ENCODE measurements around the gene PROM2. TPM values are rescaled to one million over a fixed set of nuclear protein-coding genes. Genes with fewer than 3 reads are reported as not detected.
A peak's percentile ranks its signal among the peaks of the same experiment; 100 is the strongest.

PROM2 gene
- total RNA-seq, 4 donors from 2014 or later: 59.7 to 184 (median 83.5) TPM

GRCh38 chr2:95313296-95314131 lies 39.3 kb downstream of the PROM2 start:
- DNase-seq: no peak
- intact Hi-C loops (cut with DNase I): loop anchor here (10.0 kb wide), 1 partner anchor 79 kb away; no protein-coding TSS in a partner anchor
- H3K4me3 ChIP-seq: no peak overlapping the region
- H3K4me1 ChIP-seq: peaks cover 8 to 90% (median 31%) of the 10 kb centered on the region in 3 donors
- H3K27ac ChIP-seq: no peak overlapping the region
- no peaks in the 10 kb centered on the region for H3K36me3 ChIP-seq
- TF ChIP-seq CTCF (IDR thresholded peaks at IDR 0.05) (no peak), POLR2A (IDR thresholded peaks at IDR 0.05) (no peak)
- no peaks in the 10 kb centered on the region for H3K9me3 ChIP-seq
- H3K27me3 ChIP-seq: peaks cover 0 to 50% (median 0%) of the 10 kb centered on the region in 4 donors
- WGBS, 2 donors: 64 to 75% methylated on average over 8 to 13 of the region's 16 CpGs

DNA sequence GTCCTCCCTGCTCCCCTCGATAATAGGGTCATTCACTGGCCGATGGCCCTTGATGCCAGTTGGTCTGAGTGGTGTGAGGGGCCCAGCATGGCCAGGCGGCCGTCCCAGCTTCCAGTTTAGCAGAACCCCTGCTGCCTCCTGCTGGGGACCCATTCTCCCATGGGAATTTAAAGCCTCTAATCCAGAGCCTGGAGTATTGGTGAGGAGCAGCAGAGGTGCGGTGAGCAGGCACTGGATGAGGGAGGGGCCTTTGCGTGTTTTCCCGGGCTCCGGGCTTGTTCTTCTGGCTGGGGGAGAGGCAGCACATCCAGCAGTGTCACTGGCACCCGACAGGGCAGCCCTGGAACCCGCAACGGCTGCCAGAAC lies 40.3 kb downstream of the PROM2 start:
- Histone ChIP-seq H3K4me3 (no peak overlapping the region), H3K36me3 (no peaks in the 10 kb centered on the region), H3K9me3 (no peaks in the 10 kb centered on the region), H3K27me3 (peaks cover 0 to 61% (median 0%) of the 10 kb centered on the region in 4 donors), H3K27ac (no peak overlapping the region), H3K4me1 (peaks cover 8 to 86% (median 26%) of the 10 kb centered on the region in 3 donors)
- no peak for DNase-seq
- intact Hi-C loops (cut with DNase I): loop anchor here (10.0 kb wide), 1 partner anchor 80 kb away; no protein-coding TSS in a partner anchor
- 100% methylated on average over 2 of the region's 11 CpGs; no CpG with 5 or more reads in 1 of the 2 donors for WGBS, 2 donors
- TF ChIP-seq CTCF (IDR thresholded peaks at IDR 0.05) (no peak), POLR2A (IDR thresholded peaks at IDR 0.05) (no peak)

- no peaks in the 10 kb centered on the region for H3K36me3 ChIP-seq
- H3K9me3 ChIP-seq: no peaks in the 10 kb centered on the region
- DNase-seq: no peak
- peaks cover 9 to 86% (median 26%) of the 10 kb centered on the region in 3 donors for H3K4me1 ChIP-seq
- TF ChIP-seq CTCF (IDR thresholded peaks at IDR 0.05) (peak in 5 of 6 experiments; percentile 54 to 78 (median 72)), POLR2A (IDR thresholded peaks at IDR 0.05) (no peak)
- peaks cover 0 to 61% (median 0%) of the 10 kb centered on the region in 4 donors for H3K27me3 ChIP-seq
- no peak overlapping the region for H3K27ac ChIP-seq
- H3K4me3 ChIP-seq: no peak overlapping the region
- WGBS, 2 donors: 56 to 66% methylated on average over 8 of the region's 16 CpGs
- intact Hi-C loops (cut with DNase I): loop anchor here (10.0 kb wide), 1 partner anchor 80 kb away; no protein-coding TSS in a partner anchor
Measured at GRCh38 chr2:95314964-95315611, 40.8 kb downstream of the PROM2 start.

DNA sequence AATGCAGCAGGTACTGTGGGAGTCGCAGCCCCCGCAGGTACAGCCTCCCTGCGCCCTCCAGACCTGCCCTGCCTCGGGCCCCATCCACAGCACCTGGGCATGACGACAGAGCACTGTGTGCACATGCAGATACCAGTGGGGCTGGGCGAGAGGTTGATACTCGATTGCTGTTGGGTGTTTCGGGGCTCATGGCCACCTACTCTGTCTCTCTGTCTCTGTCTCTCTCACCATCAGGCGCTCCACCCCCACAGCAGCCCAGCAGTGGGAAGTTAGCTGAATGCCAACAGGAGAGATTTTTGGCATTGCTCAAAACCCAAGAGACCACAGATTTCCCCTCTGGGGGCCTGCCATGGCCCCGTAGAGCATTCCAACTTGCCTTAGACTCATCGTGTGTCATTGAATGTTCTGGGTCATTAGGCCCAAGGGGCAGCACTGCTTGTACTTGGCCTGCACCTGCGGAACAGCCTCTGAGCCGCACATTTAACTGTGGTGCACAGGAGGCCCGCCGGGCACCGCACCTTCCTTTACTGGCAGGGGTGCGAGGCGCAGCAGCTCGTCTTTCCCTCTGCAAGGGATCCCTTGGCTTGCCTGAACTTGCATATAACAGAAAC lies 41.7 kb downstream of the PROM2 start:
- Histone ChIP-seq H3K27ac (no peak overlapping the region), H3K36me3 (no peaks in the 10 kb centered on the region), H3K4me3 (no peak overlapping the region), H3K9me3 (no peaks in the 10 kb centered on the region), H3K4me1 (peaks cover 11 to 80% (median 20%) of the 10 kb centered on the region in 3 donors), H3K27me3 (peaks cover 0 to 57% (median 0%) of the 10 kb centered on the region in 4 donors)
- no peak for DNase-seq
- intact Hi-C loops (cut with DNase I): loop anchor here (10.0 kb wide), 1 partner anchor 81 kb away; no protein-coding TSS in a partner anchor
- 34 to 51% methylated on average over 4 to 6 of the region's 19 CpGs for WGBS, 2 donors
- TF ChIP-seq POLR2A (IDR thresholded peaks at IDR 0.05) (no peak), CTCF (IDR thresholded peaks at IDR 0.05) (no peak)
